Stimulated activated naive CD4-positive, alpha-beta T cell (primary cell): ENCODE results near the gene STX7.

Source experiments
- DNase-seq, 6 experiments: peaks; one replicate each; lab custom pipeline; 2025; lab: John Stamatoyannopoulos, UW

STX7 gene

GRCh38 chr6:132476688-132477087, 36.2 kb downstream of the STX7 start:
- DNase-seq: no peak

- DNase-seq: no peak
These were observed 37.0 kb downstream of the STX7 start for GRCh38 chr6:132475925-132476324.

GRCh38 chr6:132471787-132472186, 41.1 kb downstream of the STX7 start:
- no peak for DNase-seq

GRCh38 chr6:132466952-132467351, 46.0 kb downstream of the STX7 start:
- no peak for DNase-seq

GRCh38 chr6:132465530-132466485, 47.1 kb downstream of the STX7 start:
- DNase-seq: no peak

GRCh38 chr6:132464538-132465256, 48.2 kb downstream of the STX7 start:
- DNase-seq: no peak

GRCh38 chr6:132461958-132462357, 51.0 kb downstream of the STX7 start:
- DNase-seq: no peak

- no peak for DNase-seq
These were observed 53.3 kb downstream of the STX7 start for GRCh38 chr6:132459605-132459952.

- DNase-seq: no peak
These were observed 53.9 kb downstream of the STX7 start for GRCh38 chr6:132458887-132459604.

- no peak for DNase-seq
These were observed 56.2 kb downstream of the STX7 start for GRCh38 chr6:132456700-132457143.

- DNase-seq: no peak
These were observed 66.1 kb downstream of the STX7 start for GRCh38 chr6:132446855-132447241.

- DNase-seq: no peak
These were observed 66.6 kb downstream of the STX7 start for GRCh38 chr6:132446141-132446854.

- no peak for DNase-seq
These were observed 67.5 kb downstream of the STX7 start for GRCh38 chr6:132445201-132445951.

GRCh38 chr6:132443206-132443605, 69.7 kb downstream of the STX7 start:
- DNase-seq: no peak

GRCh38 chr6:132430110-132430509, 82.8 kb downstream of the STX7 start:
- DNase-seq: no peak

- no peak for DNase-seq
These were observed 87.7 kb downstream of the STX7 start for GRCh38 chr6:132425176-132425575.

- DNase-seq: no peak
These were observed 89.1 kb downstream of the STX7 start for GRCh38 chr6:132423839-132424238.

- DNase-seq: no peak
These were observed 94.5 kb downstream of the STX7 start for GRCh38 chr6:132418235-132418965.

- DNase-seq: no peak
These were observed 98.2 kb downstream of the STX7 start for GRCh38 chr6:132414761-132415160.

- DNase-seq: no peak
These were observed 98.6 kb downstream of the STX7 start for GRCh38 chr6:132414322-132414721.

- DNase-seq: no peak
These were observed 99.5 kb downstream of the STX7 start for GRCh38 chr6:132413499-132413802.
